GM18858 (cell line): ENCODE data around the gene ENOPH1.

Source experiments
- ATAC-seq: cut with Tn5 transposase; IDR thresholded peaks from one replicate; pipeline ENCODE4 v1.9.1; 2021; ENCODE audit not compliant: unreplicated experiment

Gene ENOPH1

GRCh38 chr4:82425478-82425877 lies 4.9 kb upstream of the ENOPH1 start:
- ATAC-seq, result no peak

- ATAC-seq, result no peak
Measured at GRCh38 chr4:82428526-82428968, 1.8 kb upstream of the ENOPH1 start.

DNA sequence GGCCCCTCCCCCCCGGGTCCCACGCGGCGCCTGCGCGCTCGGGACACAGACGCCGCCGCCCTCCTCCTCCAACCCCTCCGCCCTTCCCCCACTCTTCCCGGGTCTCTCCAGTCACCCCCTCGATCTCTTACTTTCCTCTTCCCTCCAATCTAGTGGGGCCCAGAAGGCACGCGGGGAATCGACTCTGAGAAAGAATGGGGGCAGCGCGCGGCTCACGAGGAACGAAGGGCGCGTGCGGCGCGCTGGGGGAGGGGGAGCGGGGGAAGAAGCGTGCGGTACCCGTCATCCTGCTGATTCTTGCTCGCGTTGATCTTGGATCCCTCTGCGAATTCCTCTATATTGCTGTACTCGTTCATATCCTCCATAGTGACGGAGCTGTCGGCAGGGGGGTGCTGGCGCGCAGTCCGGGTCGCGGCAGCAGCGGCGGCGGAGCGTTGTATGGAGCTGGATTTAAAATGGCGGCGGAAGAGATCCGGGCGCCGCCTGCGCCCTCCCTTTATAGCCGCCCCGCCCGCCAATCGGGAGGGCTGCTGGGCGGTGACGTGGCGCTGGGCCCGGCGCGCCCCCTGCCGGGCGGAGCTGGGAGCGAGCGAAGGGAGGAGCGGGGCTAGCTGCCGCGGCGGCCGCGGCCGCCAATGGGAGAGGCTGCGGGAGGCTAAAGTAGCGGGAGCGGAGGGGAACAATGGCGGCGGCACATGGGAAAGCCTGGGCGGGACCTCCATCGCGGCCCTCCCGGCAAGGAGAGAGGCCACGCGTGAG lies 1.2 kb upstream of the ENOPH1 start:
- peak; percentile 46 for ATAC-seq

DNA sequence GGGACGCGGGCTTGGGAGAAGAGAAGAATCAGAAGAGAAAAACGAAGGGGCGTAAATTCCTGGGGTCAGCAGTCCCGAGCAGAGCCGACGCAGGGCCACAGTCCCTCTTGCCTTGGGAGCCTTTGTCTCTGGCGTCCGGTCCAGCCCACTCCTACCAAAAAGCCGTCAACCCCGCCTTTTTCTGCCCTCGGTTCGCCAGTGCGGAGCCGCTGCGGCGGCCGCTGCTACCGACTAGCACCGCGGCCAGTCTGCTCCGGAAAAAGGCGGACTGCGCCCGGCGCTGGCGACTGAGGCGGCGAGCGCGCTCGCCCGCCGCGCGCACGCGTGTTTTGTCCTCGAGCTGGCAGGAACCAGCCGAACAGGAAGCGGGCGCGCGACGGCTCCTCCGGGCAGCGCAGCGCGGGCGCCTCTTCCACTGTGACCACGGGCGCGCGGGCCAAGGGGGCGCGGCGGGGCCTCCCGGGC lies 630 bp upstream of the ENOPH1 start:
- no peak for ATAC-seq

- ATAC-seq, result no peak
Measured at GRCh38 chr4:82430964-82431745, 765 bp downstream of the ENOPH1 start.

DNA sequence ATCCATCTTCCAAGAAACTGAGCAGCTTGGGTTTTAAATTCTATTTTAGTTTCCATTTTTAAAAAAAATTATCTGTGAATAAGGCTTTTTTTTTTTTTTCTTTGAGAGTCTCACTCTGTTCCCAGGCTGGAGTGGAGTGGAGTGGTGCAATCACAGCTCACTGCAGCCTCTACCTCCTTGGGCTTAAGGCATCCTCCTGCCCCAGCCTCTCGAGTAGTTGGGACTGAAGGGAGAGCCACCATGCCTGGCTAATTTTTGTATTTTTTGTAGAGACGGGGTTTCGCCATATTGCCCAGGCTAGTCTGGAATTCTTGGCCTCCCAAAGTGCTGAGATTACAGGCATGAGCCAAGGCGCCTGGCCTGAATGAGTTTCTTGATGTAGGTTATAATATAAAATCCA lies 1.4 kb downstream of the ENOPH1 start:
- ATAC-seq, result no peak

- ATAC-seq, result no peak
Measured at GRCh38 chr4:82432596-82432995, 2.2 kb downstream of the ENOPH1 start.

DNA sequence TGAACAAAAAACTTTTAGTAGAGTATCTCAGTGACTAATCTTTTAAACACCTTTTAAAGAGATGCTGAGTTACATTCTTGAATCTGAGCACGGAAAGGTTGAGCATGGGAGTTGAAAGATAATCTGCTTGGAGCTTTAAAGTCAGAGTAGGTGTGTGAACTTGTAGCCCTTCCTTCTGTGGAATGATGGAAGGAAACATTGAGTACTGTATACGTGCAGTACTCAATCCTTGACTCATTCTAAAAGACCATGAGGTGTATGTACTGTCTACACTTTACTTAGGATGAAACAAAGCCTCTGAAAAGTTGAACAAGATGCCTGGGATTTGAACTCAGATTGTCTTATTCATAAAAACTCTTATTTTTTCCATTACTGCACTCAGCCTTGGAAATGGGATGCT lies 3.4 kb downstream of the ENOPH1 start:
- ATAC-seq, result no peak

- no peak for ATAC-seq
Measured at GRCh38 chr4:82434949-82435348, 4.6 kb downstream of the ENOPH1 start.

DNA sequence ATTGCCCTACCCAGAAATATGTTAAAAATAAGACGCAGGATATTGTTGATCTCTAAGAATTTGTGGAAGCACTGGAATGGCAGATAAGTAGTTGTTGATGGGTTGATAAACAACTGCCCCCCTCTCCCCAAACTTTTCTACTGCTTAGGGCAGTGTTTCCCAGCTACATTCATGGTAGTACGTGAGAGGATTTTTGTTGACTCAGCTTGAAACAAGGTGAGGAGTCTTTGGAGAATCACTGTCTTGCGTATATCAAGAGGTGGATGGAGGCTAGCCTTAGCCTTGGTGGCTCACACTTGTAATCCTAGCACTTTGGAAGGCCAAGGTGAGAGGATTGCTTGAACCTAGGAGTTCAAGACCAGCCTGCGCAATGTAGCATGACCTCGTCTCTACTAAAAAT lies 5.7 kb downstream of the ENOPH1 start:
- ATAC-seq, result no peak

DNA sequence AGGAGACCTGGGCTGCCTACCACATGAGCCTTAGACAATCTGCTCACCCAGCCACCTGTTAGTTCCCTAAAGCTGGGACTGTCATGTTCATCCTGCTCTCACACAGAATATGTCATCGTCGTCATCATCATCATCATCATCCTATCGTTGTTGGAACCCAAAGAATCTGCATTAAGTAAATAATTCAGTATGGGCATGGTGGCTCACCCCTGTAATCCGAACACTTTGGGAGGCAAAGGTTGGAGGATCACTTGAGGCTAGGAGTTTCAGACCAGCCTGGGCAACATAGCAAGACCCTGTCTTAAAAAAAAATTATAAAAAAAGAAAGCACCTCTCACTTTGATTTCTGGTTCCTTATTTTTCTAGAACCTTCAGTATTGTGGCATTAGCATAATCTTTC lies 6.4 kb downstream of the ENOPH1 start:
- ATAC-seq, result no peak

DNA sequence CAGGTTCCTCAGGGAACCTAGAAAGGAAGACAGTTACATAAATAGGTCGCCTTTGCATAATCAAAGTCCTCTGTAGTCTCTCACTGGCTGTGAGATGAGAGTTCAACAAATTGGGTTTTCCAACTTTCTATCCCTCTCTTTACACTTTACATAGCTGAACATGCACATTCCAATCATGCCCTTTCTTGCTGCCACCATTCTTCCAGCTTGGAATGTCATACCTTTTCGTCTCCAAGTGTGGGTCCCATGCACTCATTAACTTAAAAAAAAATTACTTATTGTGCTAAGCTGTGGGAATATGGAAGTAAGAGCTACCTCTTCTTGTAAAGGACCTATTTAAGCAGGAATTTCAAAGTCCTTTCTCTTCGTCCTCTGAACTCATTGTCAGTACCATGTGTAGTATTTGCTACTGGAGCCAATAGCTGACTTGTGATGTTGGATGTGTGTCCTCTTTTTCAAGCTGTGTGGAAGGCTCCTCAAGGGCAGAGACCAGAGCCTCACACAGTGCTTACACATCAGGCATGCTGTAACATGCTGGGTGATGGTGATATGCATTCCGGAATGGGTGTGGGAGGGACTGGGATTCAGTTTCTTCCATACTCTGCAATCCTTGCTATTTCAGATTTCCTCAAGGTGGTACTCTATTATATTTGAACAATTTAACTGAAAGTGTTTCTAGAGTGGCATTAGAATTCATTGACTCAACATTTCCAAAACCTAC lies 7.1 kb downstream of the ENOPH1 start:
- ATAC-seq, result no peak

- ATAC-seq, result no peak
Measured at GRCh38 chr4:82439088-82439487, 8.7 kb downstream of the ENOPH1 start.

- no peak for ATAC-seq
Measured at GRCh38 chr4:82447886-82448285, 17.5 kb downstream of the ENOPH1 start.

- ATAC-seq, result no peak
Measured at GRCh38 chr4:82450966-82451755, 20.8 kb downstream of the ENOPH1 start.

- no peak for ATAC-seq
Measured at GRCh38 chr4:82452026-82452425, 21.6 kb downstream of the ENOPH1 start.

- no peak for ATAC-seq
Measured at GRCh38 chr4:82457266-82457665, 26.9 kb downstream of the ENOPH1 start.

DNA sequence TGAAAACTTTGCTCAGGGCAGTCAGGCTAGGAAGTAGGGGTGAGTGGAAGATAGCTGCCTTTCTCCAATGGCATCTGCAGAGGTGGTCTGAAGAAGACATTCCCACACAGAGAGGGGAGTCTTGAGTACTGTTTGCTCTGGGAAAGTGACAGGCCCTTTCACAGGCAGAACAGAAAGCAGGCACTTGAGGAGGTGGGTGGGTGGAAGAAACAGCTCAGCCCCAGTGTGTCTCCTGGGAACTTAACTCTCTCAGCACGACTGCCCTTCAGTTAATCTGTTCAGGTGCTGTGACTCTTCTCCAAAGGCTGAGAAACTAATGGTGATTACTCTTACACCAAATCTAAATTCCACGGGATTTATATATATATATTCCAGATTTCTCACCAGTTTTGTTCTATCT lies 28.3 kb downstream of the ENOPH1 start:
- no peak for ATAC-seq

DNA sequence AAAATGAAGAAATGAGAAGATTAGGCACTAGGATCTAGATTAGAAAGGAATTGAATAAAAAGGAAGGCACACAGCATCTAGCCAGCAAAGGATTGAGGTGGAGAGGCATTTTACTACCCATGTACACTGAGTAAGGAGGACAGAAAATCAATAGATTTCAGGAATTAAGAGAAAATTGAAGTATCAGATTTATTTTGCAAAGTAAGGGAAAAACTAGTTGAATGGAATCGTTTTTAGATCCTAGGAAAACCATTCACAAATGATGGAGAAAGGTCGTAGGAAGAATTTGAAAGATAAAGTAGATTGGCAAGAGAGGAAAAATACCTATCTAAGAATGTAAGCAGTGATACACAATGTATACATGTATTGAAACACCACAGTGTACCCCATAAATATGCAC lies 31.3 kb downstream of the ENOPH1 start:
- ATAC-seq, result no peak

- ATAC-seq, result peak; percentile 74
Measured at GRCh38 chr4:82462415-82462831, 32.0 kb downstream of the ENOPH1 start.

DNA sequence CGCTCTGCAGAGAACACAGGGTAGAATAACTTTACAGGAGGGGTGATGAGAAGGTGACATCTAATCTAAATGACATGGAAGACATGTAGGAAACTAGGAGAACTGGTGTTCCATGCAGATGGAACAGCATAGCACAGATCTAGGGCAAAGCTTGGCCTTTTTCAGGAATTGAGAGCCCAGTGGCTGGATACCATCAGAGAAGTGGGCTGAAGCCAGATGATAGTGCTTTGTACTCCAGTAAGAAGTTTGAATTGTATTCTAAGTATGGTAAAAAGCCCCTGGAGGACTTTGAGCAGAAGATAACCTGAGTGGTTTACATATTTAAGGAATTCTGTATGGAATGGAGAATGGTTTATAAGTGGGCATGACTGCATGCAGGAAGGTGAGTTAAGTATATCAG lies 32.8 kb downstream of the ENOPH1 start:
- ATAC-seq, result no peak
